Pancreas (tissue), 10 donors: ENCODE results near the gene CTIF. TPM values are rescaled to one million over a fixed set of nuclear protein-coding genes. Genes with fewer than 3 reads are reported as not detected.

Source experiments
- ATAC-seq, 4 donors: fragments of 200-7000 bp; cut with Tn5 transposase; one replicate each; pipeline versions ENCODE4 v1.8.0 to v1.9.1; 2020; ENCODE audit warnings: mild to moderate bottlenecking in 4 of 4, moderate library complexity in 4 of 4
- DNase-seq, 6 donors: peaks; one replicate each; pipeline ENCODE4 v3.0.0-alpha.2; 2020
- FAIRE-seq: peaks from 2 replicates; lab custom pipeline; 2012; peaks lifted over from hg19 to GRCh38; lab: Jason Lieb, UNC
- H3K27ac ChIP-seq, 4 donors: fragments of 200-600 bp; sonication (generic); 1 replicate in 3 of 4; 2 replicates in 1 of 4; pipeline versions ENCODE4 v1.5.0 to v1.8.0; 2020
- H3K27me3 ChIP-seq, 4 donors: fragments of 200-600 bp; one replicate each; pipeline ENCODE4 v1.8.0; 2021
- H3K36me3 ChIP-seq, 3 donors: fragments of 200-600 bp; sonication (generic) in 1 of 3; one replicate each; pipeline versions ENCODE4 v1.5.0 to v1.8.0; 2020 to 2021
- H3K4me1 ChIP-seq, 3 donors: fragments of 200-600 bp; one replicate each; pipeline ENCODE4 v1.8.0; 2021
- H3K4me3 ChIP-seq, 4 donors: fragments of 200-600 bp; sonication (generic) in 2 of 4; one replicate each; pipeline versions ENCODE4 v1.5.0 to v1.8.0; 2020 to 2021
- H3K9me3 ChIP-seq, 4 donors: fragments of 200-600 bp; one replicate each; pipeline ENCODE4 v1.8.0; 2021
- CTCF ChIP-seq, 4 donors: fragments of 200-600 bp; sonication (generic) in 3 of 4; IDR thresholded peaks; one replicate each; pipeline versions ENCODE4 v1.5.0 to v1.8.0; 2021; ENCODE audit warnings: antibody characterized with exemption in 4 of 4
- WGBS, 2 donors: extraction: QIAGEN DNeasy Blood & Tissue Kit; methylation state at CpG; one replicate each; pipeline ENCODE4 v1.1.7; 2013; 5-methylcytosine and 5-hydroxymethylcytosine counted together
- intact Hi-C, 3 donors: fragments of 100-400 bp; cut with DNase I; formaldehyde crosslinking; loops; one replicate each; pipeline versions ENCODE4 v1.11.1 to v1.14.2; 2022
- polyA plus RNA-seq, 2 donors: library from polyadenylated mRNA; stranded (reverse); fragments of 200-250 nt; gene quantifications; one replicate each; pipeline ENCODE4 v1.2.3, GENCODE V29; 2013
- total RNA-seq, 6 donors: library from RNA; stranded (reverse); fragmentation: NEBNext Ultra II Directional in 4 of 6; extraction: Animal tissue kit (Norgen Biotek cat#: 25700) in 4 of 6; gene quantifications; one replicate each; pipeline versions ENCODE4 v1.2.1 to v1.2.4, GENCODE V29; 2021 to 2023
- donor health status: healthy with polysubstance abuse.
- donor health status: DM: no; HTN: no; CAD: no; lungs with moderate emphysema.
- donor health status: DM: no; HTN: no; CAD: no.
- donor health status: control.
- donor health status: control.
- donor health status: Bipolar disorder and iron deficiency.
- donor health status: DM: yes; HTN: yes; CAD: no.
- donor health status: DM: no; HTN: no; CAD: no.
- donor health status: DM: no; HTN: no; CAD: no.
- donor health status: DM: yes; HTN: yes; CAD: no.

The CTIF gene
- total and polyA plus RNA-seq, 8 donors, result 15.1 to 27.4 (median 16.7) TPM

DNA sequence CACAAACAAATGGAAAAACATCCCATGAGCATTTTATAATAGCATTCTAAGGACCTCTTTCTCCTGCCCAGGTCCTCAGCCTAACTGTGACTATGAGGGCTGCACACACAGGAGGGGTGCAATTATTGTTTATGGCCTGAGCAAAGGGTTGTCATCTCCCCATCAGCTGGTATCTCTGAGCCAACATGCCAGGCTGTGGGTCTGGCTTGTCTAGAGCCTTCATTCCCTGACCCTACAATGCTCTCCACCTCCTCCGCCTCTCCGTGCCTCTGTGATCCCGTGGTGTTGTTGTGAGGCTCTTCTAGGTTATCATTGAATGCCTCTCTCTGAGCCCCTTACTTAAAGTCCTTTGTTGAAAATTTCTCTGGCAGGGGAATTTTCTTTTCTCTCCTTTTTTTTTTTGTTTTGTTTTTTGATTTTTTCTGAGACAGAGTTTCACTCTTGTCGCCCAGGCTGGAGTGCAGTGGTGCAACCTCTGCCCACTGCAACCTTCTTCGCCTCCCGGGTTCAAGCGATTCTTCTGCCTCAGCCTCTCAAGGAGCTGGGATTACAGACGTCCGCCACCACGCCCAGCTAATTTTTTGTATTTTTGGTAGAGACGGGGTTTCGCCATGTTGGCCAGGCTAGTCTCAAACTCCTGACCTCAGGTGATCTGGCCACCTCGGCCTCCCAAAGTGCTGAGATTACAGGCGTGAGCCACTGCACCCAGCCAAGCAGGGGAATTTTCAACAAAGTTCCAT lies 285.6 kb downstream of the CTIF start:
- Histone ChIP-seq H3K27me3 (no peaks in the 10 kb centered on the region), H3K4me1 (peaks cover 0 to 3% (median 0%) of the 10 kb centered on the region in 3 donors), H3K9me3 (no peaks in the 10 kb centered on the region), H3K27ac (no peak overlapping the region), H3K36me3 (no peaks in the 10 kb centered on the region), H3K4me3 (no peak overlapping the region)
- ATAC-seq (no peak), DNase-seq (peak in 2 of 6 donors; percentile 1 to 13), FAIRE-seq (no peak)
- no peak for TF ChIP-seq CTCF (IDR thresholded peaks at IDR 0.05)
- WGBS, 2 donors, result 95 to 96% methylated on average over 14 of the region's 14 CpGs
- intact Hi-C loops, result no loop called here

- DNase-seq (peak in 2 of 6 donors; percentile 11 to 30), FAIRE-seq (no peak)
Observed at GRCh38 chr18:48825101-48825745, 286.4 kb downstream of the CTIF start.

GRCh38 chr18:48826271-48826670 lies 287.4 kb downstream of the CTIF start:
- Histone ChIP-seq H3K27me3 (no peaks in the 10 kb centered on the region), H3K36me3 (no peaks in the 10 kb centered on the region), H3K27ac (no peak overlapping the region), H3K9me3 (no peaks in the 10 kb centered on the region), H3K4me3 (no peak overlapping the region), H3K4me1 (peaks cover 0 to 3% (median 0%) of the 10 kb centered on the region in 3 donors)
- WGBS, 2 donors, result 84 to 85% methylated on average over 7 of the region's 7 CpGs
- no peak for ATAC-seq
- intact Hi-C loops, result no loop called here
- no peak for FAIRE-seq
- no peak for TF ChIP-seq CTCF (IDR thresholded peaks at IDR 0.05)
- peak in 2 of 6 donors; percentile 7 to 31 for DNase-seq

More at GRCh38 chr18:48825101-48825745, 286.4 kb downstream of the CTIF start:
- TF ChIP-seq CTCF (IDR thresholded peaks at IDR 0.05), result no peak
- no peaks in the 10 kb centered on the region for H3K27me3 ChIP-seq
- H3K27ac ChIP-seq, result no peak overlapping the region
- WGBS, 2 donors, result 81 to 85% methylated on average over 6 of the region's 6 CpGs
- ATAC-seq, result no peak
- H3K4me1 ChIP-seq, result peaks cover 0 to 3% (median 0%) of the 10 kb centered on the region in 3 donors
- no peaks in the 10 kb centered on the region for H3K36me3 ChIP-seq
- intact Hi-C loops, result no loop called here
- H3K4me3 ChIP-seq, result no peak overlapping the region
- H3K9me3 ChIP-seq, result no peaks in the 10 kb centered on the region

- peak in 2 of 6 donors; percentile 8 to 25 for DNase-seq
- Histone ChIP-seq H3K4me1 (peaks cover 0 to 3% (median 0%) of the 10 kb centered on the region in 3 donors), H3K9me3 (no peaks in the 10 kb centered on the region), H3K4me3 (no peak overlapping the region), H3K27ac (no peak overlapping the region), H3K27me3 (no peaks in the 10 kb centered on the region), H3K36me3 (no peaks in the 10 kb centered on the region)
- 97 to 98% methylated on average over 8 of the region's 8 CpGs for WGBS, 2 donors
- FAIRE-seq, result no peak
- ATAC-seq, result no peak
- intact Hi-C loops, result no loop called here
- TF ChIP-seq CTCF (IDR thresholded peaks at IDR 0.05), result no peak
Observed at GRCh38 chr18:48826806-48827205, 288.0 kb downstream of the CTIF start.
